Measurements from ENCODE around the gene ALOX5AP.
A peak's percentile ranks its signal among the peaks of the same experiment; 100 is the strongest.

ALOX5AP gene

DNA sequence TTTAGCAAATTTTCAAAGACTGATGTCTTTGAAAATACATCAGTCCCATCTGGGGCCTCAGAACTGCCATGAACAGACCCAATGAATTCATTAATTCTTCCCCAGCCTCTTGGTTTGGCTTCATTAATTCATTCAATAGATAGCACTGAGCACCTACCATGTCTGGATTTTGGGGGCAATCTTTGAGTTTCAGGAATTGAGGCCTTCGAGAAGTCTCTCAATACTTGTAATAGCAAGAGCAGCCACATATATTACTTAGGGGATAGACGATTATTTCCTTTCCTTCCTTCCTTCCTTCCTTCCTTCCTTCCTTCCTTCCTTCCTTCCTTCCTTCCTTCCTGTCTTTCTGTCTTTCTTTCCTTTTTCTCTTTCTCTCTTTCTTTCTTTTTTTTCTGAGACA, 64.8 kb downstream of the ALOX5AP start:
- no peak for DNase-seq

GRCh38 chr13:30802501-30802900, 67.2 kb downstream of the ALOX5AP start:
- DNase-seq, result no peak

GRCh38 chr13:30802953-30803478, 67.7 kb downstream of the ALOX5AP start:
- DNase-seq, result peak; percentile 80

GRCh38 chr13:30803749-30804148, 68.4 kb downstream of the ALOX5AP start:
- DNase-seq, result no peak

DNA sequence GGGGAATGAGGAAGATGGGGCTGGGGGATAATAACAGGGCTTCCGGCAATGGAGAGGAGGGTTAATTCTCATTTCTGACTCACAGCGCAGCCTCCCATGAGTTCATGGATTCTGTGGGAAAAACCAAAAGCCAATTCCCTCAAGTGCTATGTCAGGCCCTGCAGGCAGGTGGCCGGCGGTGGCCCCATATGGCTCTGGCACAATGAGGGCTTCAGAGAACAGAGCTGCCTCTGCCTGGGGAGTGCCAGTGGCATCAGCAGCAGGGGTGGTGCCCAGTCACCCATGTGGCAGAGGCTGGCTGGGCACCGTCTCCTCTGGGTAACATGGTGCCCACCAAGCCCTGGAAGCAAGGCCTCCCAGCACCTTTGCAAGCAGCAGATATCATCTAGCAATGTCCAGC, 69.1 kb downstream of the ALOX5AP start:
- DNase-seq, result no peak

GRCh38 chr13:30805132-30805537, 69.8 kb downstream of the ALOX5AP start:
- no peak for DNase-seq

GRCh38 chr13:30805603-30806011, 70.3 kb downstream of the ALOX5AP start:
- no peak for DNase-seq

- no peak for DNase-seq
These were observed 71.4 kb downstream of the ALOX5AP start for GRCh38 chr13:30806784-30807183.

DNA sequence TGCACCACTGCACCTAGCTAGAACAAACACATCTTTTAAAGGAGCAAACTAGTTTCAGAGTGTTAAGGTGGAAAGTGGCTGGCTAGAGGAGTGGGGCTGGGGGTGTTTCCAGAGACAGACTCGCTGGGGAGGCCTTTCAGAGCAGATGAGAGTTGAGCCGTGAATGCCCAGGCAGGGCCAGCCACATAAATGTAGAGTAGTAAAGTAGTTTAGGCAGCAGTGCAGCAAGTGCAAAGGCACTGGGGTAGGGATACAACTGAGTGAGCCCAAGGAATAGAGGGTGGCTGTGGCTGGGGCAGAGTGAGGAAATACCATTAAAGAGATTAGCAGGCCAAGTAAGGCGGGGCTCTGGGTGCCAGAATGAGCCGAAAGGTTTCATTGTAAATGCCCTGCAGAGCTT, 72.0 kb downstream of the ALOX5AP start:
- DNase-seq, result no peak

DNA sequence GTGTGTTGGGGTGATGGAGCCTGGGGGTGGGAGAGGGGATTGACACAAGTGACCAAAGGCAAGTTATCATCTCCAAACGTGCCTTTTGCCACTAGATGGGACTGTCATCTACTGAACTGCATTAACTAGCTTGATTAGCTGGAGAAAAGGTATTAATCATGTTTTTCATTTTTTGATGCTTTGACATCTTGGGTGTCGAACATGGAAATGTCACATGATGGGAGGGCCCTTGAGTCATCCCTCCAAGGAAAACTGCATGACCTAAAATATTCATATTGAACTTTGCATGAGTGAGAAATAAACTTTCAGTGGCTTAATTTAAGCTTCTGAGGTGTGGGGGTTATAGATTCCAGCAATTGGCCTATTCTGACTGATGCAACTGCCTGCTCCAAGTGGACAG, 73.3 kb downstream of the ALOX5AP start:
- no peak for DNase-seq

GRCh38 chr13:30809787-30810186, 74.4 kb downstream of the ALOX5AP start:
- no peak for DNase-seq

- DNase-seq, result no peak
These were observed 74.9 kb downstream of the ALOX5AP start for GRCh38 chr13:30810261-30810701.

DNA sequence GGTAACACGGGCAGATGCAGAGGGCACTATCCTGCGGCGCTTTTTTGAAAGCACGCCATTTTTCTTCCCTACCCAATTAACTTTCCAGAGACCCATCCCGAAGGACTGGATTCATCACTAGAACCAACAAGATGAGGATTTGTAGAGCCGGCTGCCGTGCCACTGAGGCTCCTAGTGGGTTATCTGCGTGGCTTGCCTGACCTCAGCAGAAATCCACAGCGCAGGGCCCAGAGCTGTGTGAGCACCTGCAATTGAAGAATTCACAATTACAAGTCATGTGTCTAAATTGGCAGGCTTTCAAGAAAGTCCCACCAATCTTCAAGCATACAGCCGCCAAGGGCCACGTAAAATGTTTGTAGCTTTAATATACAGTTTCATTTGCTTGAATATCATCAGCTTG, 75.5 kb downstream of the ALOX5AP start:
- no peak for DNase-seq
